Heart right ventricle (tissue), 16 donors: ENCODE results near the gene NXN. TPM values are rescaled to one million over a fixed set of nuclear protein-coding genes. Genes with fewer than 3 reads are reported as not detected.
"Not testable (repeated sequence)": the region's sequence is repeated elsewhere in the genome, so short reads cannot be mapped to it uniquely, and the experiment has no call there.

Experiments
- ATAC-seq, 8 donors: fragments of 200-7000 bp; cut with Tn5 transposase; one replicate each; pipeline ENCODE4 v1.9.1; 2020; ENCODE audit warnings: mild to moderate bottlenecking in 8 of 8, moderate library complexity in 8 of 8, moderate number of reproducible peaks in 1 of 8
- DNase-seq, 2 donors: peaks; one replicate each; pipeline ENCODE4 v3.0.0-alpha.2; 2020
- H3K27ac ChIP-seq, 10 donors: fragments of 200-600 bp; sonication (generic) in 2 of 10; one replicate each; pipeline versions ENCODE4 v1.5.0 to v1.8.0; 2020 to 2022; ENCODE audit warnings: mild to moderate bottlenecking in 3 of 10
- H3K27me3 ChIP-seq, 7 donors: fragments of 200-600 bp; one replicate each; pipeline ENCODE4 v1.8.0; 2021 to 2022; ENCODE audit warnings: mild to moderate bottlenecking in 2 of 7
- H3K36me3 ChIP-seq, 9 donors: fragments of 200-600 bp; sonication (generic) in 1 of 9; one replicate each; pipeline versions ENCODE4 v1.5.0 to v1.8.0; 2020 to 2022; ENCODE audit warnings: mild to moderate bottlenecking in 2 of 9
- H3K4me1 ChIP-seq, 9 donors: fragments of 200-600 bp; sonication (generic) in 1 of 9; one replicate each; pipeline versions ENCODE4 v1.5.0 to v1.8.0; 2020 to 2022; ENCODE audit warnings: mild to moderate bottlenecking in 4 of 9
- H3K4me3 ChIP-seq, 10 donors: fragments of 200-600 bp; sonication (generic) in 2 of 10; one replicate each; pipeline versions ENCODE4 v1.5.0 to v1.8.0; 2020 to 2022; ENCODE audit warnings: mild to moderate bottlenecking in 7 of 10, moderate library complexity in 2 of 10
- H3K9me3 ChIP-seq, 11 donors: fragments of 200-600 bp in 10 of 11; sonication (generic) in 2 of 11; one replicate each; pipeline versions ENCODE4 v1.5.0 to v1.8.0; 2013 to 2022; ENCODE audit warnings: mild to moderate bottlenecking in 2 of 11, control low read depth in 1 of 11, moderate library complexity in 1 of 11
- WGBS, 2 donors: extraction: QIAGEN DNeasy Blood & Tissue Kit; methylation state at CpG; one replicate each; pipeline ENCODE4 v1.1.7; 2013; ENCODE audit warnings: inconsistent platforms in 1 of 2; 5-methylcytosine and 5-hydroxymethylcytosine counted together
- intact Hi-C, 10 donors: fragments of 100-400 bp; cut with DNase I; formaldehyde crosslinking; loops; one replicate each; pipeline versions ENCODE4 v1.11.1 to v1.14.2; 2022
- polyA plus RNA-seq, 2 donors: library from polyadenylated mRNA; stranded (reverse); fragments of 200-250 nt; gene quantifications; one replicate each; pipeline ENCODE4 v1.2.3, GENCODE V29; 2013
- total RNA-seq, 10 donors: library from RNA; stranded (reverse); fragmentation: NEBNext Ultra II Directional in 3 of 10; extraction: Animal tissue kit (Norgen Biotek cat#: 25700) in 3 of 10; gene quantifications; one replicate each; pipeline versions ENCODE4 v1.2.1 to v1.2.4, GENCODE V29; 2021 to 2023
- TF ChIP-seq, protein P1 (sequence below), 9 donors: fragments of 200-600 bp; sonication (generic) in 2 of 9; IDR thresholded peaks; one replicate each; pipeline versions ENCODE4 v1.5.0 to v1.8.0; 2021 to 2022; ENCODE audit warnings: antibody characterized with exemption in 9 of 9, mild to moderate bottlenecking in 5 of 9, moderate library complexity in 1 of 9
- donor health status: Arrhythmogenic right ventricular cardiomyopathy.
- donor health status: ischemic (EF 13 %, LVEDD 7.1; RV severe dilation, severe dysfunction).
- donor health status: healthy with polysubstance abuse.
- donor health status: DM: no; HTN: yes; CAD: no.
- donor health status: DM: no; HTN: no; CAD: no.
- donor health status: ischemic (EF 25% LVEDD 6.9; RV normal size, moderate dysfunction).
- donor health status: ischemic (EF 25% LVEDD 5.7; RV mildly dilated, moderate dysfunction).
- donor health status: healthy.
- donor health status: DM: yes; HTN: yes; CAD: no.
- donor health status: Ischemic cardiomyopathy.
- donor health status: ischemic (EF 35%, LVEDD 5.7; RV mildly dilated, moderate dysfunction).
- donor health status: nonischemic (EF 11% LVEDD 7.7; RV severe dilation, severe dysfunction).
- donor health status: DM: yes; HTN: yes; CAD: no.
- donor health status: PGD.
- donor health status: ischemic (EF 29% LVEDD 5.4; RV normal size, mild dysfunction).
- donor health status: nonischemic (EF 23%, LVEDD 6.1; RV moderate dilation, normal function).

NXN gene
- total and polyA plus RNA-seq, 12 donors, result 9.9 to 24.4 (median 15.9) TPM

DNA sequence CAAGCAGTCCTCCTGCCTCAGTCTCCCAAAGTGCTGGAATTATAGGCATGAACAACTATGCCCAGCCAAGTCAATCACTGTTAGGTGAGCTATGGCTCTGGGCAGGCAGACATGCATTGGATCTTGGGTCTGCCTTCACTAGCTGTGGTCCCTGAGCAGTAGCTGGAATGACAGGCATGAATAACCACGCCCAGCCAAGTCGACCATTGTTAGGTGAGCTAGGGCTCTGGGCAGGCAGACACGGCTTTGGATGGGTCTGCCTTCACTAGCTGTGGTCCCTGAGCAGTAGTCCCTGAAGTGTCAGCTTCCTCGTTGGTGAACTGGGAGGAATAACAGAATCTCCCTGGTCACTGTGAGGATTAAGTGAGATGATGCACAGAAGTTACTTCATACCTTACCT lies 191.0 kb downstream of the NXN start:
- WGBS, 2 donors, result 91 to 92% methylated on average over 4 of the region's 4 CpGs
- H3K4me3 ChIP-seq, result no peak overlapping the region
- intact Hi-C loops, result no loop called here
- H3K4me1 ChIP-seq, result peaks cover 2 to 24% (median 7%) of the 10 kb centered on the region in 9 donors
- no peak for ATAC-seq
- no peak overlapping the region for H3K27ac ChIP-seq
- no peak for DNase-seq
- H3K27me3 ChIP-seq, result no peaks in the 10 kb centered on the region
- TF ChIP-seq, protein P1, sequence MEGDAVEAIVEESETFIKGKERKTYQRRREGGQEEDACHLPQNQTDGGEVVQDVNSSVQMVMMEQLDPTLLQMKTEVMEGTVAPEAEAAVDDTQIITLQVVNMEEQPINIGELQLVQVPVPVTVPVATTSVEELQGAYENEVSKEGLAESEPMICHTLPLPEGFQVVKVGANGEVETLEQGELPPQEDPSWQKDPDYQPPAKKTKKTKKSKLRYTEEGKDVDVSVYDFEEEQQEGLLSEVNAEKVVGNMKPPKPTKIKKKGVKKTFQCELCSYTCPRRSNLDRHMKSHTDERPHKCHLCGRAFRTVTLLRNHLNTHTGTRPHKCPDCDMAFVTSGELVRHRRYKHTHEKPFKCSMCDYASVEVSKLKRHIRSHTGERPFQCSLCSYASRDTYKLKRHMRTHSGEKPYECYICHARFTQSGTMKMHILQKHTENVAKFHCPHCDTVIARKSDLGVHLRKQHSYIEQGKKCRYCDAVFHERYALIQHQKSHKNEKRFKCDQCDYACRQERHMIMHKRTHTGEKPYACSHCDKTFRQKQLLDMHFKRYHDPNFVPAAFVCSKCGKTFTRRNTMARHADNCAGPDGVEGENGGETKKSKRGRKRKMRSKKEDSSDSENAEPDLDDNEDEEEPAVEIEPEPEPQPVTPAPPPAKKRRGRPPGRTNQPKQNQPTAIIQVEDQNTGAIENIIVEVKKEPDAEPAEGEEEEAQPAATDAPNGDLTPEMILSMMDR (IDR thresholded peaks at IDR 0.05), result no peak
- no peaks in the 10 kb centered on the region for H3K9me3 ChIP-seq
- peaks cover 0 to 84% (median 28%) of the 10 kb centered on the region in 9 donors for H3K36me3 ChIP-seq

DNA sequence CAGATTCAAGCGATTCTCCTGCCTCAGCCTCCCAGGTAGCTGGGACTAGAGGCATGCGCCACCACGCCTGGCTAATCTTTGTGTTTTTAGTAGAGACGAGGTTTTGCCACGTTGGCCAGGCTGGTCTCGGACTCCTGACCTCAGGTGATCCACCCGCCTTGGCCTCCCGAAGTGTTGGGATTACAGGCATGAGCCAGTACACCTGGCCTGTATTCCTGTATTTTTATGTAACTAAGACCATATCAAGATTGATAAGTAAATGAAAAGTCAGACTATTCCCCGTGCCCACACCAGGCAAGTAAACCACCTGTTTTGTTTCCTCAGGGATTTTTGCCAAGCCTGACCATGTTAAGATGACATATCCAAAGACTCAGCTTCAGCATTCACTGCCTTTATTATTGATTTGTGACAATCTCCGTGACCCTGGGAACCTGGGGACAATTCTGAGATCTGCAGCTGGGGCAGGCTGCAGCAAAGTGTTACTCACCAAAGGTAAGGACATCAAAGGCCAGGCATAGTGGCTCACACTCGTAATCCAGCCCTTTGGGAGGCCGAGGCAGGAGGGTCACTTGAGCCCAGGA lies 191.8 kb downstream of the NXN start:
- TF ChIP-seq, protein P1 (IDR thresholded peaks at IDR 0.05), result no peak
- DNase-seq, result no peak
- H3K9me3 ChIP-seq, result no peaks in the 10 kb centered on the region
- H3K36me3 ChIP-seq, result peaks cover 0 to 79% (median 28%) of the 10 kb centered on the region in 9 donors
- 88 to 92% methylated on average over 12 of the region's 12 CpGs for WGBS, 2 donors
- H3K27me3 ChIP-seq, result no peaks in the 10 kb centered on the region
- H3K27ac ChIP-seq, result no peak overlapping the region
- no peak overlapping the region for H3K4me3 ChIP-seq
- peaks cover 7 to 32% (median 15%) of the 10 kb centered on the region in 9 donors for H3K4me1 ChIP-seq
- intact Hi-C loops, result no loop called here
- ATAC-seq, result no peak

DNA sequence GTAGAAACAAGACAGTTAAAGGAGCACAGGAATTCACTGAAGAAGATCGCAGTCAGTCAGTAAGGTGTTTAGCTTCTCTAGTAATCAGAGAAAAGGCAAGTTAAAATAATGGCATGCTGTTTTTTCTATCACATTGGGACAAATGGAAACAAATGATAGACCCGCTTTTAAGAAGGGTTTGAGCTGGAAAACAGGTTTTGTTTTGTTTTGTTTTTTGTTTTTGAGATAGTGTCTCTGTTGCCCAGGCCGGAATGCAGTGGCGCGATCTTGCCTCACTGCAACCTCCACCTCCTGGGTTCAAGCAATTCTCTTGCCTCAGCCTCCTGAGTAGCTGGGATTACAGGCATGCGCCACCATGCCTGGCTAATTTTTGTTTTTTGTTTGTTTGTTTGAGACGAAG lies 193.7 kb downstream of the NXN start:
- H3K36me3 ChIP-seq, result peaks cover 0 to 61% (median 22%) of the 10 kb centered on the region in 9 donors
- WGBS, 2 donors, result 91 to 96% methylated on average over 7 of the region's 7 CpGs
- intact Hi-C loops, result not testable (repeated sequence)

DNA sequence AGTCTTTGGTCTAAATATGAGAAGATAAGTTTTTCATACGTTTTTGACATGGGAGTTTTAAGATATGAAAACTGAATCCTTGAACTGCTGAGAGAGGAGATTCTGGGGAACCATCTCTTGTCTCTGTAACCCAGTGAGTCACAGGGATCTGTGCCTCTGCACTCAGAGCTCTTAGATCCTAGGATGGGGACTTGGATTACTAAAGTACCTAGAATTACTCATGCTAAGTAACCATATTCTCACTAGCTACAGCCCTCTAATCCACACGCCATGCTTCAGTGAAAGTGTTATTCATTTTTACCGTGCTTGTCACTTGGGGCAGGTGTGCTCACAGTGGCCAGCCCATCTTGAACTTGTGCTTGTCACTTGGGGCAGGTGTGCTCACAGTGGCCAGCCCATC lies 195.4 kb downstream of the NXN start:
- Histone ChIP-seq H3K27me3 (no peaks in the 10 kb centered on the region), H3K4me1 (peaks cover 11 to 33% (median 29%) of the 10 kb centered on the region in 9 donors), H3K4me3 (no peak overlapping the region), H3K36me3 (peaks cover 0 to 51% (median 22%) of the 10 kb centered on the region in 9 donors), H3K27ac (no peak overlapping the region), H3K9me3 (no peaks in the 10 kb centered on the region)
- TF ChIP-seq, protein P1 (IDR thresholded peaks at IDR 0.05), result no peak
- ATAC-seq, result no peak
- DNase-seq, result no peak
- 74 to 84% methylated on average over 3 of the region's 3 CpGs for WGBS, 2 donors
- intact Hi-C loops, result no loop called here

More for the DNA sequence above, 193.7 kb downstream of the NXN start:
- not testable (repeated sequence) for H3K4me3 ChIP-seq, ATAC-seq, H3K27me3 ChIP-seq, DNase-seq, H3K27ac ChIP-seq, H3K9me3 ChIP-seq
- peaks cover 11 to 35% (median 25%) of the 10 kb centered on the region in 9 donors for H3K4me1 ChIP-seq
